Endodermal cell (in vitro differentiated cells): ENCODE data around the gene ESYT3. TPM values are rescaled to one million over a fixed set of nuclear protein-coding genes. Genes with fewer than 3 reads are reported as not detected.

ENCODE experiments used
- DNase-seq: peaks from one replicate; pipeline ENCODE4 v3.0.0-alpha.2; 2017
- H3K27ac ChIP-seq: 2 replicates; pipeline ENCODE4 v1.5.1; 2013; ENCODE audit warnings: mild to moderate bottlenecking, low read depth, low read length, moderate library complexity
- H3K27me3 ChIP-seq: 2 replicates; pipeline ENCODE4 v1.6.1; 2013; ENCODE audit warnings: mild to moderate bottlenecking, low read length, moderate library complexity; ENCODE audit not compliant: insufficient read depth, control insufficient read depth, poor library complexity, severe bottlenecking
- H3K36me3 ChIP-seq: 2 replicates; pipeline ENCODE4 v1.7.0; 2013; ENCODE audit warnings: mild to moderate bottlenecking, low read length, moderate library complexity; ENCODE audit not compliant: control insufficient read depth, insufficient read depth
- H3K4me1 ChIP-seq: one replicate; pipeline ENCODE4 v1.7.0; 2013; ENCODE audit warnings: low read length; ENCODE audit not compliant: control insufficient read depth, insufficient read depth
- H3K4me3 ChIP-seq: 2 replicates; pipeline ENCODE4 v1.5.1; 2013; ENCODE audit warnings: mild to moderate bottlenecking, low read length, moderate library complexity
- H3K9ac ChIP-seq: 2 replicates; pipeline ENCODE4 v1.6.1; 2013; ENCODE audit warnings: mild to moderate bottlenecking, low read length, moderate library complexity; ENCODE audit not compliant: poor library complexity, severe bottlenecking; ENCODE audit errors: extremely low read depth
- H3K9me3 ChIP-seq: 2 replicates; pipeline ENCODE4 v1.6.1; 2013; ENCODE audit warnings: mild to moderate bottlenecking, low read length, moderate library complexity; ENCODE audit not compliant: control insufficient read depth
- H3K27ac Mint-ChIP-seq: 2 replicates; pipeline ENCODE4 v1.8.0; 2020; ENCODE audit warnings: mixed read lengths
- H3K27me3 Mint-ChIP-seq: 2 replicates; pipeline ENCODE4 v1.8.0; 2021; ENCODE audit warnings: mild to moderate bottlenecking, mixed read lengths; ENCODE audit not compliant: insufficient read depth
- H3K36me3 Mint-ChIP-seq: 2 replicates; pipeline ENCODE4 v1.8.0; 2020; ENCODE audit warnings: low read depth, mixed read lengths
- H3K4me1 Mint-ChIP-seq: 2 replicates; pipeline ENCODE4 v1.8.0; 2020; ENCODE audit warnings: mixed read lengths
- H3K4me3 Mint-ChIP-seq: 2 replicates; pipeline ENCODE4 v1.8.0; 2020; ENCODE audit warnings: mild to moderate bottlenecking, moderate library complexity, mixed read lengths
- H3K9me3 Mint-ChIP-seq: 2 replicates; pipeline ENCODE4 v1.8.0; 2020; ENCODE audit warnings: mild to moderate bottlenecking, mixed read lengths
- WGBS, 2 experiments: methylation state at CpG; one replicate each; pipeline versions ENCODE4 v1.1.5 to v1.1.7; 2013; ENCODE audit warnings: missing lambda C conversion rate in 2 of 2, mixed read lengths in 1 of 2; ENCODE audit not compliant: insufficient coverage in 1 of 2, insufficient read length in 1 of 2; 5-methylcytosine and 5-hydroxymethylcytosine counted together
- total RNA-seq, 2 donors: library from RNA; stranded (reverse); fragmentation: NEBNext Ultra II Directional in 1 of 2; extraction: Animal tissue kit (Norgen Biotek cat#: 25700) in 1 of 2; gene quantifications; 2 replicates in 1 of 2; 3 replicates in 1 of 2; pipeline ENCODE4 v1.2.1, GENCODE V29; 2021
- TF ChIP-seq, protein P1 (sequence below): fragments of 200-600 bp; sonication (generic); conservative IDR thresholded peaks from 2 replicates; pipeline ENCODE4 v1.5.0; 2021; ENCODE audit warnings: antibody characterized with exemption, mild to moderate bottlenecking

The ESYT3 gene
- total RNA-seq, 2 donors from 2014 or later, result 7.7 to 10.2 TPM

DNA sequence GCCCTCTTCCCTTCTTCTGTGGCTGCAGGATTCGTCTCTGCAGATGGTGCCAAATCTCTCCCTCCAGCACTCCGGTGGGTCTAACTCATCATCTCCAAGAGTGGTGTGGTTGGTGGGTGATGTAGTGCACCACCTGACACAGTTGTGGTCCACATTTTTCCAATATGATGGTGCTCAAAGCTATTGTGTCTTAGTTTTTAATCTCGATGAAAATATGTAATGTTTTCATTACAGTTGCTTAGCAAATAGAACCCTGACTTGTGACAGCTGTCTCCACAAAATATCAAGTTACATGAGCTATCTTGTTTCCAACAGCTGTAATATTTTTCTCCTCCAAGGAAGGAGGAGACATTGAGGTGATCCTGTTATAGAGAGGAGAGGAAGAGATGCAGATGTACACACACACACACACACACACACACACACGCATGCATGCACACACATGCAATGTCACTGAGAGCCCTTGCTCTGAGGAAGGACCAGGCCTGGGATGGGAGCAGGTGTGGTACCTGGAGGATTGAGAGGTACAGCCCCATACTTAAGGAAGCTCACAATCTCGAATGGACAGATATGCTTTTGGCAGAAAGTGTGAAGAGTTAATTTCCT is 15.7 kb upstream of the ESYT3 start:
- Mint-ChIP-seq H3K27me3 (no peaks in the 10 kb centered on the region), H3K4me3 (no peak overlapping the region), H3K9me3 (peaks cover 21% of the 10 kb centered on the region), H3K36me3 (no peaks in the 10 kb centered on the region), H3K4me1 (no peaks in the 10 kb centered on the region), H3K27ac (no peak overlapping the region)
- Histone ChIP-seq H3K27ac (no peak overlapping the region), H3K36me3 (no peaks in the 10 kb centered on the region), H3K4me3 (no peak overlapping the region), H3K9me3 (peaks cover 12% of the 10 kb centered on the region), H3K27me3 (peaks cover 7% of the 10 kb centered on the region), H3K9ac (no peak overlapping the region), H3K4me1 (no peaks in the 10 kb centered on the region)
- TF ChIP-seq, protein P1, sequence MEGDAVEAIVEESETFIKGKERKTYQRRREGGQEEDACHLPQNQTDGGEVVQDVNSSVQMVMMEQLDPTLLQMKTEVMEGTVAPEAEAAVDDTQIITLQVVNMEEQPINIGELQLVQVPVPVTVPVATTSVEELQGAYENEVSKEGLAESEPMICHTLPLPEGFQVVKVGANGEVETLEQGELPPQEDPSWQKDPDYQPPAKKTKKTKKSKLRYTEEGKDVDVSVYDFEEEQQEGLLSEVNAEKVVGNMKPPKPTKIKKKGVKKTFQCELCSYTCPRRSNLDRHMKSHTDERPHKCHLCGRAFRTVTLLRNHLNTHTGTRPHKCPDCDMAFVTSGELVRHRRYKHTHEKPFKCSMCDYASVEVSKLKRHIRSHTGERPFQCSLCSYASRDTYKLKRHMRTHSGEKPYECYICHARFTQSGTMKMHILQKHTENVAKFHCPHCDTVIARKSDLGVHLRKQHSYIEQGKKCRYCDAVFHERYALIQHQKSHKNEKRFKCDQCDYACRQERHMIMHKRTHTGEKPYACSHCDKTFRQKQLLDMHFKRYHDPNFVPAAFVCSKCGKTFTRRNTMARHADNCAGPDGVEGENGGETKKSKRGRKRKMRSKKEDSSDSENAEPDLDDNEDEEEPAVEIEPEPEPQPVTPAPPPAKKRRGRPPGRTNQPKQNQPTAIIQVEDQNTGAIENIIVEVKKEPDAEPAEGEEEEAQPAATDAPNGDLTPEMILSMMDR, result no peak
- DNase-seq, result no peak
- WGBS, 2 experiments, result 92% methylated on average over 5 of the region's 5 CpGs; no CpG with 5 or more reads in 1 of the 2 experiments

GRCh38 chr3:138423316-138423715 is 11.1 kb upstream of the ESYT3 start:
- H3K27ac ChIP-seq, result no peak overlapping the region
- peak; percentile 22 for DNase-seq
- H3K27me3 ChIP-seq, result no peaks in the 10 kb centered on the region
- 87% methylated on average over 1 of the region's 1 CpG; no CpG with 5 or more reads in 1 of the 2 experiments for WGBS, 2 experiments
- no peaks in the 10 kb centered on the region for H3K36me3 ChIP-seq
- TF ChIP-seq, protein P1, result no peak
- Mint-ChIP-seq H3K27ac (no peak overlapping the region), H3K27me3 (no peaks in the 10 kb centered on the region), H3K36me3 (no peaks in the 10 kb centered on the region), H3K9me3 (peaks cover 23% of the 10 kb centered on the region), H3K4me3 (no peak overlapping the region), H3K4me1 (no peaks in the 10 kb centered on the region)
- no peaks in the 10 kb centered on the region for H3K4me1 ChIP-seq
- H3K9me3 ChIP-seq, result peaks cover 12% of the 10 kb centered on the region
- no peak overlapping the region for H3K4me3 ChIP-seq
- no peak overlapping the region for H3K9ac ChIP-seq

DNA sequence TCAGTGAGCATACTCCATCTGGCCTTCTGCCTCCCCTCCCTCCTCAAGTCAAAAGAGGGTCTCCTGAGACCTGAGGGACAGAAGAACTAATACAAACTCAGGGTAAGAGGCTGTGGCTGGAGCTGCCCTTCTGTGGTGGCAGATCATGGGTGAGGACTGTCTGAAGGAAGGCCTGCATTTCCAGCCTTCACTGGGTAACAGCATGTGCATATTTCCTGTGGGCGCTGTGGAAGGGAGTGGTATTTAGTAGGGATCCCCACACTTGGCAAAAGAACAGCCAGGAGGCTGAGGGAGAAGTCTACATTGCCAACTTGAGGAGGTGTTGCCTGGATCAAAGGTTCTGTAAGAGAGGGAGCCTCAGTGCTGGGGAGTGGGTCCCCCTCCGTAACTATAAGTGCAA is 10.1 kb upstream of the ESYT3 start:
- H3K27ac ChIP-seq, result no peak overlapping the region
- no peaks in the 10 kb centered on the region for H3K4me1 Mint-ChIP-seq
- no peaks in the 10 kb centered on the region for H3K4me1 ChIP-seq
- WGBS, 2 experiments, result 93% methylated on average over 2 of the region's 2 CpGs; no CpG with 5 or more reads in 1 of the 2 experiments
- peaks cover 12% of the 10 kb centered on the region for H3K9me3 ChIP-seq
- H3K27me3 Mint-ChIP-seq, result peaks cover 2% of the 10 kb centered on the region
- DNase-seq, result no peak
- no peak overlapping the region for H3K27ac Mint-ChIP-seq
- no peak overlapping the region for H3K9ac ChIP-seq
- H3K9me3 Mint-ChIP-seq, result peaks cover 22% of the 10 kb centered on the region
- TF ChIP-seq, protein P1, result no peak
- H3K4me3 ChIP-seq, result no peak overlapping the region
- no peaks in the 10 kb centered on the region for H3K36me3 Mint-ChIP-seq
- H3K4me3 Mint-ChIP-seq, result no peak overlapping the region
- no peaks in the 10 kb centered on the region for H3K36me3 ChIP-seq
- no peaks in the 10 kb centered on the region for H3K27me3 ChIP-seq
